ENCODE results near the gene HSD17B13.
"Not testable (repeated sequence)": the region's sequence is repeated elsewhere in the genome, so short reads cannot be mapped to it uniquely, and the experiment has no call there.

The HSD17B13 gene

GRCh38 chr4:87322754-87323153, at the start of gene HSD17B13:
Gene HSD17B13, minus strand, starts transcription at chr4:87322882. Its CDS starts 41 bp downstream, at chr4:87322841.
- no peak for DNase-seq

GRCh38 chr4:87370068-87370467, 47.4 kb upstream of the HSD17B13 start:
- no peak for DNase-seq

- DNase-seq, result no peak
These were observed 44.0 kb upstream of the HSD17B13 start for GRCh38 chr4:87366521-87367162.

GRCh38 chr4:87365348-87365747, 42.7 kb upstream of the HSD17B13 start:
- no peak for DNase-seq

- DNase-seq, result no peak
These were observed 40.9 kb upstream of the HSD17B13 start for GRCh38 chr4:87363552-87363951.

- DNase-seq, result no peak
These were observed 37.8 kb upstream of the HSD17B13 start for GRCh38 chr4:87360338-87360935.

- DNase-seq, result no peak
These were observed 36.6 kb upstream of the HSD17B13 start for GRCh38 chr4:87359258-87359657.

- no peak for DNase-seq
These were observed 34.3 kb upstream of the HSD17B13 start for GRCh38 chr4:87356832-87357526.

- no peak for DNase-seq
These were observed 31.8 kb upstream of the HSD17B13 start for GRCh38 chr4:87354168-87355102.

- DNase-seq, result no peak
These were observed 30.9 kb upstream of the HSD17B13 start for GRCh38 chr4:87353592-87353991.

GRCh38 chr4:87345139-87345538, 22.5 kb upstream of the HSD17B13 start:
- DNase-seq, result no peak

- no peak for DNase-seq
These were observed 20.2 kb upstream of the HSD17B13 start for GRCh38 chr4:87342872-87343271.

GRCh38 chr4:87341954-87342635, 19.4 kb upstream of the HSD17B13 start:
- not testable (repeated sequence) for DNase-seq

- DNase-seq, result no peak
These were observed 16.8 kb upstream of the HSD17B13 start for GRCh38 chr4:87339440-87339839.

GRCh38 chr4:87337361-87337760, 14.7 kb upstream of the HSD17B13 start:
- DNase-seq, result no peak

- no peak for DNase-seq
These were observed 10.6 kb upstream of the HSD17B13 start for GRCh38 chr4:87333267-87333666.

GRCh38 chr4:87330761-87331160, 8.1 kb upstream of the HSD17B13 start:
- DNase-seq, result no peak

- no peak for DNase-seq
These were observed 4.5 kb upstream of the HSD17B13 start for GRCh38 chr4:87327136-87327535.

GRCh38 chr4:87326460-87326859, 3.8 kb upstream of the HSD17B13 start:
- DNase-seq, result no peak

GRCh38 chr4:87321888-87322287, 794 bp downstream of the HSD17B13 start:
- no peak for DNase-seq

GRCh38 chr4:87317527-87317926, 5.2 kb downstream of the HSD17B13 start:
- DNase-seq, result no peak

- no peak for DNase-seq
These were observed 5.7 kb downstream of the HSD17B13 start for GRCh38 chr4:87316961-87317360.

- DNase-seq, result not testable (repeated sequence)
These were observed 7.7 kb downstream of the HSD17B13 start for GRCh38 chr4:87315000-87315399.

Data from GF-D8 (cell line).